Ovary (tissue), 9 donors: ENCODE results near the gene PSENEN. TPM values are rescaled to one million over a fixed set of nuclear protein-coding genes. Genes with fewer than 3 reads are reported as not detected.

Experiments
- DNase-seq, 5 donors: peaks; one replicate each; pipeline ENCODE4 v3.0.0-alpha.2; 2019 to 2020
- H3K27ac ChIP-seq, 2 donors: fragments of 200-600 bp; one replicate each; pipeline versions ENCODE4 v1.5.1 to v1.8.0; 2019 to 2022
- H3K27me3 ChIP-seq: fragments of 200-600 bp; one replicate; pipeline ENCODE4 v1.8.0; 2022
- H3K36me3 ChIP-seq: fragments of 200-600 bp; sonication (generic); one replicate; pipeline ENCODE4 v1.5.1; 2019
- H3K4me1 ChIP-seq: one replicate; pipeline ENCODE4 v1.8.1; 2013; ENCODE audit warnings: mild to moderate bottlenecking, moderate library complexity; ENCODE audit not compliant: insufficient read depth
- H3K4me3 ChIP-seq: fragments of 200-600 bp; sonication (generic); one replicate; pipeline ENCODE4 v1.5.1; 2017
- H3K9me3 ChIP-seq, 2 donors: fragments of 200-600 bp in 1 of 2; sonication (generic) in 1 of 2; one replicate each; pipeline versions ENCODE4 v1.5.1 to v1.8.1; 2013 to 2019; ENCODE audit warnings: mild to moderate bottlenecking in 1 of 2, moderate library complexity in 1 of 2
- CTCF ChIP-seq, 3 donors: fragments of 450-650 bp in 2 of 3; fragments of 200-600 bp in 1 of 3; IDR thresholded peaks; one replicate each; pipeline versions ENCODE4 v1.5.1 to v1.8.0; 2016 to 2022; ENCODE audit warnings: antibody characterized with exemption in 3 of 3, mild to moderate bottlenecking in 1 of 3
- EP300 ChIP-seq: sonication (generic); formaldehyde crosslinking; IDR thresholded peaks from one replicate; pipeline ENCODE4 v1.6.1; 2017; ENCODE audit warnings: antibody characterized with exemption
- POLR2A ChIP-seq: fragments of 450-650 bp; IDR thresholded peaks from one replicate; pipeline ENCODE4 v1.6.1; 2017; ENCODE audit warnings: antibody characterized with exemption, mild to moderate bottlenecking, moderate library complexity
- WGBS, 3 donors: extraction: QIAGEN DNeasy Blood & Tissue Kit in 1 of 3; methylation state at CpG; one replicate each; pipeline versions ENCODE4 v1.1.5 to v1.1.7; 2013 to 2017; 5-methylcytosine and 5-hydroxymethylcytosine counted together
- intact Hi-C, 4 donors: fragments of 100-400 bp; cut with DNase I; formaldehyde crosslinking; loops; one replicate each; pipeline versions ENCODE4 v1.11.0 to v1.15.1; 2022 to 2023
- polyA plus RNA-seq, 2 donors: library from polyadenylated mRNA; stranded (reverse); fragments of 200-250 nt in 1 of 2; fragments of 350-450 nt in 1 of 2; fragmentation: Illumina TruSeq in 1 of 2; extraction: RNeasy Lipid Tissue Mini Kit (QIAGEN cat#74804) in 1 of 2; gene quantifications; one replicate each; pipeline ENCODE4 v1.2.3, GENCODE V29; 2013 to 2014
- total RNA-seq, 7 donors: library from RNA; depleted of rRNA in 2 of 7; stranded (reverse); fragments of >200 nt in 2 of 7; fragmentation: NEBNext Ultra II Directional in 3 of 7; extraction: Animal tissue kit (Norgen Biotek cat#: 25700) in 3 of 7; gene quantifications; one replicate each; pipeline versions ENCODE4 v1.1.0 to v1.2.4, GENCODE V29; 2016 to 2023
- donor health status: DM: no; HTN: no; CAD: no; lungs with moderate emphysema.
- donor health status: DM: no; HTN: no; CAD: no.
- donor health status: Bipolar disorder and iron deficiency.
- donor health status: DM: yes; HTN: yes; CAD: no.
- donor health status: DM: no; HTN: no; CAD: no.
- donor health status: DM: yes; HTN: yes; CAD: no.

Gene PSENEN
- total and polyA plus RNA-seq, 9 donors, result 23.4 to 90.4 (median 44.6) TPM

- no peak overlapping the region for H3K27ac ChIP-seq
- no peaks in the 10 kb centered on the region for H3K36me3 ChIP-seq
- TF ChIP-seq EP300 (no peak), CTCF (IDR thresholded peaks at IDR 0.05) (no peak), POLR2A (no peak)
- no peaks in the 10 kb centered on the region for H3K9me3 ChIP-seq
- DNase-seq, result no peak
- 82 to 91% (median 84%) methylated on average over 18 of the region's 18 CpGs for WGBS, 3 donors
- H3K4me3 ChIP-seq, result no peak overlapping the region
- intact Hi-C loops, result no loop called here
- H3K4me1 ChIP-seq, result no peaks in the 10 kb centered on the region
- no peaks in the 10 kb centered on the region for H3K27me3 ChIP-seq
These were observed 16.4 kb upstream of the PSENEN start for GRCh38 chr19:35729021-35729420.

- Histone ChIP-seq H3K27ac (no peak overlapping the region), H3K9me3 (no peaks in the 10 kb centered on the region), H3K27me3 (no peaks in the 10 kb centered on the region), H3K4me1 (no peaks in the 10 kb centered on the region), H3K4me3 (no peak overlapping the region), H3K36me3 (no peaks in the 10 kb centered on the region)
- TF ChIP-seq POLR2A (no peak), EP300 (no peak), CTCF (IDR thresholded peaks at IDR 0.05) (no peak)
- 86 to 92% (median 92%) methylated on average over 11 of the region's 11 CpGs for WGBS, 3 donors
- peak in 2 of 5 donors; percentile 18 for DNase-seq
- intact Hi-C loops, result no loop called here
These were observed 15.7 kb upstream of the PSENEN start for GRCh38 chr19:35729763-35730162.

- H3K27ac ChIP-seq, result no peak overlapping the region
- H3K36me3 ChIP-seq, result no peaks in the 10 kb centered on the region
- H3K9me3 ChIP-seq, result no peaks in the 10 kb centered on the region
- no peak overlapping the region for H3K4me3 ChIP-seq
- TF ChIP-seq EP300 (no peak), POLR2A (no peak), CTCF (IDR thresholded peaks at IDR 0.05) (no peak)
- H3K27me3 ChIP-seq, result no peaks in the 10 kb centered on the region
- DNase-seq, result no peak
- WGBS, 3 donors, result 90 to 91% (median 91%) methylated on average over 18 of the region's 18 CpGs
- H3K4me1 ChIP-seq, result no peaks in the 10 kb centered on the region
- intact Hi-C loops, result no loop called here
These were observed 15.1 kb upstream of the PSENEN start for GRCh38 chr19:35730326-35730725.

DNA sequence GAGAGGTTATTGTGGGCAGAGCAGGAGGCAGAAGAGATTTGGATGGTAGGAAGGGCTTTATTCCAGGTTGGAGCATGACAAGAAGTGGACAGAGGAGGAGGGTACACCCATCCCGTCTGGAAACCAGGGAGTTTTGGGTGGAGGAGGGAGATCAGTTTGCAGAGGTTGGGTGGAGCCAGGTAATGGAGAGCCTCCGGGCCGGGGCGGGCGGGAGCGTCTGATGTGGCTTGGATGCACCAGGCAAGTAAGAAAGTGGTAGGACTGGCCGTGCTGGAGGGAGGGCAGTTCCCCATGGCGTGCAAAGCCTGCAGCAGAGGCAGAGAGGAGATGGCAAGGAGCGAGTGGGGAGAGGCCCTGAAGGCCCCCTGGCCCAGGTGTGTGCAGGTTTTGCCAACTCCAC lies 14.1 kb upstream of the PSENEN start:
- WGBS, 3 donors, result 81 to 84% (median 84%) methylated on average over 9 of the region's 9 CpGs
- H3K4me1 ChIP-seq, result no peaks in the 10 kb centered on the region
- H3K9me3 ChIP-seq, result no peaks in the 10 kb centered on the region
- H3K27ac ChIP-seq, result no peak overlapping the region
- H3K27me3 ChIP-seq, result no peaks in the 10 kb centered on the region
- H3K36me3 ChIP-seq, result no peaks in the 10 kb centered on the region
- TF ChIP-seq POLR2A (no peak), EP300 (no peak), CTCF (IDR thresholded peaks at IDR 0.05) (no peak)
- intact Hi-C loops, result no loop called here
- H3K4me3 ChIP-seq, result no peak overlapping the region
- no peak for DNase-seq
